HEK293 (cell line): ENCODE measurements around the gene TTLL9.
A peak's percentile ranks its signal among the peaks of the same experiment; 100 is the strongest.

Experiments used
- CTCF ChIA-PET: fragments of 350-600 bp; formaldehyde crosslinking; extraction: SDS; loops from one replicate; lab custom pipeline; 2021; ENCODE audit warnings: antibody characterized with exemption; lab: Yijun Ruan, JAX
- POLR2A ChIA-PET: fragments of 300-600 bp; formaldehyde crosslinking; extraction: SDS; loops from one replicate; lab custom pipeline; 2020; ENCODE audit warnings: antibody characterized with exemption, inconsistent platforms; lab: Yijun Ruan, JAX
- H3K27ac ChIP-seq: fragments of 200-500 bp; sonication (Bioruptor generic); 2 replicates; pipeline ENCODE4 v1.5.1; 2014; ENCODE audit warnings: low read depth, low read length, control low read depth, inconsistent platforms; ENCODE audit errors: extremely low read depth
- H3K36me3 ChIP-seq, 2 experiments: fragments of 200-500 bp in 1 of 2; sonication (Bioruptor generic) in 1 of 2; 1 replicate in 1 of 2; 2 replicates in 1 of 2; pipeline ENCODE4 v1.5.1; 2014 to 2017; ENCODE audit warnings: inconsistent platforms in 2 of 2, low read length in 2 of 2; ENCODE audit not compliant: control insufficient read depth in 2 of 2, insufficient read depth in 1 of 2
- H3K4me1 ChIP-seq: fragments of 200-500 bp; sonication (Bioruptor generic); 2 replicates; pipeline ENCODE4 v1.5.1; 2014; ENCODE audit warnings: mild to moderate bottlenecking, low read length, inconsistent platforms; ENCODE audit not compliant: control insufficient read depth, insufficient read depth
- H3K4me3 ChIP-seq: 2 replicates; pipeline ENCODE4 v1.5.1; 2011; ENCODE audit warnings: low read depth, mild to moderate bottlenecking, control low read depth, low read length, moderate library complexity
- H3K9me3 ChIP-seq: fragments of 200-500 bp; sonication (Bioruptor generic); 2 replicates; pipeline ENCODE4 v1.5.1; 2014; ENCODE audit warnings: low read depth, low read length, inconsistent platforms; ENCODE audit not compliant: control insufficient read depth, insufficient read depth
- EGR2 ChIP-seq: fragments of 450-650 bp; formaldehyde crosslinking; IDR thresholded peaks from 2 replicates; pipeline ENCODE4 v1.5.1; 2016; ENCODE audit warnings: low read depth, missing biosample characterization, missing genetic modification characterization
- MZF1 ChIP-seq: fragments of 450-650 bp; formaldehyde crosslinking; IDR thresholded peaks from 2 replicates; pipeline ENCODE4 v1.5.1; 2017; ENCODE audit warnings: missing biosample characterization, missing genetic modification characterization, borderline replicate concordance
- ZBTB7A ChIP-seq: fragments of 450-650 bp; formaldehyde crosslinking; IDR thresholded peaks from 2 replicates; pipeline ENCODE4 v1.5.1; 2016; ENCODE audit warnings: low read depth, missing biosample characterization, missing genetic modification characterization
- ZNF16 ChIP-seq: fragments of 450-650 bp; formaldehyde crosslinking; IDR thresholded peaks from 2 replicates; pipeline ENCODE4 v1.5.1; 2016; ENCODE audit warnings: low read depth, missing biosample characterization, missing genetic modification characterization
- ZNF2 ChIP-seq: fragments of 450-650 bp; formaldehyde crosslinking; IDR thresholded peaks from 2 replicates; pipeline ENCODE4 v1.5.1; 2016; ENCODE audit warnings: missing biosample characterization, missing genetic modification characterization
- ZNF211 ChIP-seq: fragments of 450-650 bp; formaldehyde crosslinking; IDR thresholded peaks from 2 replicates; pipeline ENCODE4 v1.5.1; 2016; ENCODE audit warnings: low read depth, missing biosample characterization, missing genetic modification characterization
- ZNF324 ChIP-seq: fragments of 450-650 bp; formaldehyde crosslinking; IDR thresholded peaks from 2 replicates; pipeline ENCODE4 v1.5.1; 2016; ENCODE audit warnings: missing biosample characterization, missing genetic modification characterization
- ZNF335 ChIP-seq: fragments of 450-650 bp; formaldehyde crosslinking; conservative IDR thresholded peaks from 2 replicates; pipeline ENCODE4 v1.5.1; 2016; ENCODE audit warnings: missing biosample characterization, missing genetic modification characterization
- ZNF404 ChIP-seq: fragments of 450-650 bp; formaldehyde crosslinking; IDR thresholded peaks from 2 replicates; pipeline ENCODE4 v1.5.1; 2017; ENCODE audit warnings: missing biosample characterization, missing genetic modification characterization
- ZNF449 ChIP-seq: fragments of 450-650 bp; formaldehyde crosslinking; IDR thresholded peaks from 2 replicates; pipeline ENCODE4 v1.5.1; 2017; ENCODE audit warnings: missing biosample characterization, mild to moderate bottlenecking, missing genetic modification characterization, moderate library complexity
- ZNF549 ChIP-seq: fragments of 450-650 bp; IDR thresholded peaks from 2 replicates; pipeline ENCODE4 v1.5.1; 2018; ENCODE audit warnings: missing biosample characterization, missing genetic modification characterization, mild to moderate bottlenecking, inconsistent platforms, moderate library complexity
- ZNF610 ChIP-seq: fragments of 450-650 bp; formaldehyde crosslinking; IDR thresholded peaks from 2 replicates; pipeline ENCODE4 v1.5.1; 2016; ENCODE audit warnings: missing biosample characterization, missing genetic modification characterization, borderline replicate concordance
- ZNF629 ChIP-seq: fragments of 450-650 bp; formaldehyde crosslinking; IDR thresholded peaks from 2 replicates; pipeline ENCODE4 v1.5.1; 2017; ENCODE audit warnings: missing biosample characterization, missing genetic modification characterization
- ZNF654 ChIP-seq: fragments of 450-650 bp; formaldehyde crosslinking; IDR thresholded peaks from 2 replicates; pipeline ENCODE4 v1.5.1; 2016; ENCODE audit warnings: low read depth, missing biosample characterization, missing genetic modification characterization
- ZNF692 ChIP-seq: fragments of 450-650 bp; formaldehyde crosslinking; IDR thresholded peaks from 2 replicates; pipeline ENCODE4 v1.5.1; 2016; ENCODE audit warnings: missing biosample characterization, missing genetic modification characterization
- ZNF768 ChIP-seq: fragments of 450-650 bp; formaldehyde crosslinking; IDR thresholded peaks from 2 replicates; pipeline ENCODE4 v1.5.1; 2018; ENCODE audit warnings: missing biosample characterization, mild to moderate bottlenecking, missing genetic modification characterization
- TF ChIP-seq, protein P1 (sequence below): fragments of 450-650 bp; formaldehyde crosslinking; conservative IDR thresholded peaks from 2 replicates; pipeline ENCODE4 v1.5.1; 2016; ENCODE audit warnings: low read depth, missing biosample characterization, missing genetic modification characterization
- TF ChIP-seq, protein P2 (sequence below): fragments of 450-650 bp; formaldehyde crosslinking; IDR thresholded peaks from 2 replicates; pipeline ENCODE4 v1.5.1; 2016; ENCODE audit warnings: missing biosample characterization, missing genetic modification characterization
- TF ChIP-seq, protein P3 (sequence below): fragments of 450-650 bp; formaldehyde crosslinking; IDR thresholded peaks from 2 replicates; pipeline ENCODE4 v1.5.1; 2017; ENCODE audit warnings: missing biosample characterization, missing genetic modification characterization

Gene TTLL9

DNA sequence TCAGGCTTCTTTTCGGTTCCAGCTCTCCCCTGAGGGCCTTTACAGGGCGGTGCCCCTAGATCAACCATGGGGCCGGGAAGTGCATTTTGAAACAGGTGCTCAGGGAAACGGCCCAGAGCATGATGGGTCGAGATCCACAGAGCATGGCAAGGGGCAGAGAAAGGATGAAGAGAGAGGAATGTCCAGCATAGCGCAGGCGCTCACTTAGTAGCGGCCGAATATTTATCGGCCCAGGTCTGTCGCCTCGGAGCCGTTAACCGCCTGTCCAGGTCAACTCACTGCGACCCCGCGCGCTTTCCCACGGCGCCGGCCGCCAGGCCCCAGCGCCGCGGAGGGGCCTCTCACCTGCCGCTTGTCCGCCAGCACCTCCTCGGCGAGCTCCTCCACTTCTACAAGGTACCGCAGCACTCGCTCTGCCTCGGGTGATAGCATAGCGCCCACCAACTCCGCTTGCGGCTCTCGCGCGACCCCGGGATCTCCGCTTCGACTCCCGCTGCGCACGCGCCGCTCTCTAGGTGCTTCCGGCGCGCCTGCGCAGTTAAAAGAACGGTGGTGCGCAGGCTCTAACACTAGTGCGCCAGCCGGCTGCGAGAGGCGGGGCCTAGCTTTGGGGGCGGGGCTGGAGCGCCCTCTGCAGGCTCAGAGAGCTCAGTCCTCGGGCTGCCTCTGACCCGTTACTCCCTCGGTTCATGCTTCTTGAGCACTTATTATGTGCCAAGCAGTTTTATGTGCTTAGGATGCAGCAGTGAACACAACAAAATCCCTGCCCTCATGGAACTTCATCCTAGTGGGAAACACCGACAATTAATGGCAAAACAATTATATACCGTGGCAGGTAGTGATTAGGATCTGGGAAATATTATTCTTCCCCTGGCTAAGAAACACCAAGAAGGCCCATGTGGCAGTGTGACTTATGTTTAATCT is 81.4 kb downstream of the TTLL9 start, which contains the start of gene PDRG1 (continued):
- TF ChIP-seq ZNF629 (tag by site-specific recombination), result peak; percentile 42; the same call in 1 of the 2 replicates
- TF ChIP-seq ZNF404 (tag by site-specific recombination), result no peak
- no peak for TF ChIP-seq ZNF2
- TF ChIP-seq, protein P1, sequence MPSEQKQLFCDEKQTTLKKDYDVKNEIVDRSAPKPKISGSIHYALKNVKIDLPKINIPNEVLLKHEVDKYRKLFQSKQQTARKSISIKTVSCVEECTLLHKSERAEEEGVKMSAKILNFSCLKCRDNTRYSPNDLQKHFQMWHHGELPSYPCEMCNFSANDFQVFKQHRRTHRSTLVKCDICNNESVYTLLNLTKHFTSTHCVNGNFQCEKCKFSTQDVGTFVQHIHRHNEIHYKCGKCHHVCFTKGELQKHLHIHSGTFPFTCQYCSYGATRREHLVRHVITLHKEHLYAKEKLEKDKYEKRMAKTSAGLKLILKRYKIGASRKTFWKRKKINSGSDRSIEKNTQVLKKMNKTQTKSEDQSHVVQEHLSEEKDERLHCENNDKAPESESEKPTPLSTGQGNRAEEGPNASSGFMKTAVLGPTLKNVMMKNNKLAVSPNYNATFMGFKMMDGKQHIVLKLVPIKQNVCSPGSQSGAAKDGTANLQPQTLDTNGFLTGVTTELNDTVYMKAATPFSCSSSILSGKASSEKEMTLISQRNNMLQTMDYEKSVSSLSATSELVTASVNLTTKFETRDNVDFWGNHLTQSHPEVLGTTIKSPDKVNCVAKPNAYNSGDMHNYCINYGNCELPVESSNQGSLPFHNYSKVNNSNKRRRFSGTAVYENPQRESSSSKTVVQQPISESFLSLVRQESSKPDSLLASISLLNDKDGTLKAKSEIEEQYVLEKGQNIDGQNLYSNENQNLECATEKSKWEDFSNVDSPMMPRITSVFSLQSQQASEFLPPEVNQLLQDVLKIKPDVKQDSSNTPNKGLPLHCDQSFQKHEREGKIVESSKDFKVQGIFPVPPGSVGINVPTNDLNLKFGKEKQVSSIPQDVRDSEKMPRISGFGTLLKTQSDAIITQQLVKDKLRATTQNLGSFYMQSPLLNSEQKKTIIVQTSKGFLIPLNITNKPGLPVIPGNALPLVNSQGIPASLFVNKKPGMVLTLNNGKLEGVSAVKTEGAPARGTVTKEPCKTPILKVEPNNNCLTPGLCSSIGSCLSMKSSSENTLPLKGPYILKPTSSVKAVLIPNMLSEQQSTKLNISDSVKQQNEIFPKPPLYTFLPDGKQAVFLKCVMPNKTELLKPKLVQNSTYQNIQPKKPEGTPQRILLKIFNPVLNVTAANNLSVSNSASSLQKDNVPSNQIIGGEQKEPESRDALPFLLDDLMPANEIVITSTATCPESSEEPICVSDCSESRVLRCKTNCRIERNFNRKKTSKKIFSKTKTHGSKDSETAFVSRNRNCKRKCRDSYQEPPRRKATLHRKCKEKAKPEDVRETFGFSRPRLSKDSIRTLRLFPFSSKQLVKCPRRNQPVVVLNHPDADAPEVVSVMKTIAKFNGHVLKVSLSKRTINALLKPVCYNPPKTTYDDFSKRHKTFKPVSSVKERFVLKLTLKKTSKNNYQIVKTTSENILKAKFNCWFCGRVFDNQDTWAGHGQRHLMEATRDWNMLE, result peak; percentile 19; the same call in 1 of the 2 replicates
- TF ChIP-seq EGR2 (tag by site-specific recombination), result 0 out of 2 replicates have a peak, but pooled peaks have one; percentile 6
- TF ChIP-seq, protein P2, sequence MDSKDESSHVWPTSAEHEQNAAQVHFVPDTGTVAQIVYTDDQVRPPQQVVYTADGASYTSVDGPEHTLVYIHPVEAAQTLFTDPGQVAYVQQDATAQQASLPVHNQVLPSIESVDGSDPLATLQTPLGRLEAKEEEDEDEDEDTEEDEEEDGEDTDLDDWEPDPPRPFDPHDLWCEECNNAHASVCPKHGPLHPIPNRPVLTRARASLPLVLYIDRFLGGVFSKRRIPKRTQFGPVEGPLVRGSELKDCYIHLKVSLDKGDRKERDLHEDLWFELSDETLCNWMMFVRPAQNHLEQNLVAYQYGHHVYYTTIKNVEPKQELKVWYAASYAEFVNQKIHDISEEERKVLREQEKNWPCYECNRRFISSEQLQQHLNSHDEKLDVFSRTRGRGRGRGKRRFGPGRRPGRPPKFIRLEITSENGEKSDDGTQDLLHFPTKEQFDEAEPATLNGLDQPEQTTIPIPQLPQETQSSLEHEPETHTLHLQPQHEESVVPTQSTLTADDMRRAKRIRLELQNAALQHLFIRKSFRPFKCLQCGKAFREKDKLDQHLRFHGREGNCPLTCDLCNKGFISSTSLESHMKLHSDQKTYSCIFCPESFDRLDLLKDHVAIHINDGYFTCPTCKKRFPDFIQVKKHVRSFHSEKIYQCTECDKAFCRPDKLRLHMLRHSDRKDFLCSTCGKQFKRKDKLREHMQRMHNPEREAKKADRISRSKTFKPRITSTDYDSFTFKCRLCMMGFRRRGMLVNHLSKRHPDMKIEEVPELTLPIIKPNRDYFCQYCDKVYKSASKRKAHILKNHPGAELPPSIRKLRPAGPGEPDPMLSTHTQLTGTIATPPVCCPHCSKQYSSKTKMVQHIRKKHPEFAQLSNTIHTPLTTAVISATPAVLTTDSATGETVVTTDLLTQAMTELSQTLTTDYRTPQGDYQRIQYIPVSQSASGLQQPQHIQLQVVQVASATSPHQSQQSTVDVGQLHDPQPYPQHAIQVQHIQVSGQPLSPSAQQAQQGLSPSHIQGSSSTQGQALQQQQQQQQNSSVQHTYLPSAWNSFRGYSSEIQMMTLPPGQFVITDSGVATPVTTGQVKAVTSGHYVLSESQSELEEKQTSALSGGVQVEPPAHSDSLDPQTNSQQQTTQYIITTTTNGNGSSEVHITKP (tag by site-specific recombination), result no peak
- TF ChIP-seq ZNF335 (tag by site-specific recombination), result peak; percentile 83
- TF ChIP-seq ZBTB7A (tag by site-specific recombination), result peak; percentile 56; the same call in 1 of the 2 replicates
- TF ChIP-seq MZF1 (tag by site-specific recombination), result no peak
- TF ChIP-seq ZNF16 (tag by site-specific recombination), result no peak
- TF ChIP-seq ZNF610, result peak; percentile 72; the same call in 1 of the 2 replicates
- TF ChIP-seq ZNF549 (tag by site-specific recombination), result no peak
- peak; percentile 27; the same call in 1 of the 2 replicates for TF ChIP-seq ZNF324
- TF ChIP-seq, all 188 proteins: peak for 32

DNA sequence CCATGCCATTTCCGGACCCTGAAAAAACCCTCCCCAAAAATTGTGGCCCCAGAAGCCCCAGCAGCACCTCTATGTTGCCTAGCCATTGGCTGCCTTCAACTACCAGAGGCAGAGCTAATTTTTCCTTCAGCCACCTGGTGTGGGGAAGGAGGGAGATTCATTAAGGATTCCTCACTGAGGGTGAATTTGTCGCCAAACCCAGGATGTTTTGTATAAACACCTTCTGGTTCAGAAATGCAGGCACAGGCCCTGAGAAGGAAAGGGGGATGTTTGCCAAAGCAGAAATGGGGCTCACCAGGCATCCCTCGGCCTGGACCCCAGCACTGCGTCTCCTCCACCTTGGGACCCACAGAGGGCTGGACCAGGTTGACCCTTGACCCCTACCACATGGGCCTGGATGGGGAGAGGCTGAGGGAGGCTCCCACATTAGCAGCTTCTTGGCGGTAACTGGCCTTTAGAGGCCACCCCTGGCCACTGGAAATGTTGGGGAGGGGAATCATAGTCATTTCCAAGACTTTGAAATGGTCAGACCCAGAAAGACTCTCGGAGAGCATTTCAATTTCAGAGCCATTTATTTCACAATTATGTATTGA is 83.2 kb downstream of the TTLL9 start:
- Histone ChIP-seq H3K4me3 (no peak overlapping the region), H3K36me3 (peaks cover 0 to 20% of the 10 kb centered on the region in 2 experiments; a peak in 2 of 3 replicates), H3K9me3 (no peaks in the 10 kb centered on the region), H3K27ac (no peak overlapping the region), H3K4me1 (no peaks in the 10 kb centered on the region)
- POLR2A ChIA-PET, result no interaction called here
- CTCF ChIA-PET, result interaction anchor here (1.1 to 4.9 kb wide), 6 partner anchors 61 to 134 kb away, joined by 3 to 83 read pairs (median 12); partner anchors contain the start of gene MYLK2
- TF ChIP-seq ZNF654 (tag by site-specific recombination) (no peak), ZNF768 (tag by site-specific recombination) (no peak), ZNF692 (no peak), ZNF211 (tag by site-specific recombination) (no peak), ZNF449 (tag by site-specific recombination) (no peak)
- TF ChIP-seq, protein P3, sequence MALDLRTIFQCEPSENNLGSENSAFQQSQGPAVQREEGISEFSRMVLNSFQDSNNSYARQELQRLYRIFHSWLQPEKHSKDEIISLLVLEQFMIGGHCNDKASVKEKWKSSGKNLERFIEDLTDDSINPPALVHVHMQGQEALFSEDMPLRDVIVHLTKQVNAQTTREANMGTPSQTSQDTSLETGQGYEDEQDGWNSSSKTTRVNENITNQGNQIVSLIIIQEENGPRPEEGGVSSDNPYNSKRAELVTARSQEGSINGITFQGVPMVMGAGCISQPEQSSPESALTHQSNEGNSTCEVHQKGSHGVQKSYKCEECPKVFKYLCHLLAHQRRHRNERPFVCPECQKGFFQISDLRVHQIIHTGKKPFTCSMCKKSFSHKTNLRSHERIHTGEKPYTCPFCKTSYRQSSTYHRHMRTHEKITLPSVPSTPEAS (tag by site-specific recombination), result no peak
